Ishikawa (cell line): Measurements from ENCODE around the gene PIGM.

ENCODE experiments used
- CEBPB ChIP-seq: IDR thresholded peaks from 2 replicates; pipeline ENCODE4 v1.6.1; 2012
- CREB1 ChIP-seq: IDR thresholded peaks from 2 replicates; pipeline ENCODE4 v1.6.1; 2012; ENCODE audit warnings: low read depth
- EGR1 ChIP-seq: IDR thresholded peaks from 2 replicates; pipeline ENCODE4 v1.6.1; 2012
- EP300 ChIP-seq: IDR thresholded peaks from 2 replicates; pipeline ENCODE4 v1.6.1; 2012; ENCODE audit warnings: borderline replicate concordance
- FOXM1 ChIP-seq: IDR thresholded peaks from 2 replicates; pipeline ENCODE4 v1.6.1; 2012; ENCODE audit warnings: low read depth, borderline replicate concordance
- NFIC ChIP-seq: IDR thresholded peaks from 2 replicates; pipeline ENCODE4 v1.6.1; 2012
- RAD21 ChIP-seq: IDR thresholded peaks from 2 replicates; pipeline ENCODE4 v1.6.1; 2012; ENCODE audit warnings: low read depth
- REST ChIP-seq: IDR thresholded peaks from 2 replicates; pipeline ENCODE4 v1.6.1; 2012; ENCODE audit warnings: low read depth, mild to moderate bottlenecking
- TAF1 ChIP-seq: IDR thresholded peaks from 2 replicates; pipeline ENCODE4 v1.6.1; 2012; ENCODE audit warnings: low read depth, mild to moderate bottlenecking
- TCF12 ChIP-seq: IDR thresholded peaks from 2 replicates; pipeline ENCODE4 v1.6.1; 2012; ENCODE audit warnings: low read depth
- TEAD4 ChIP-seq: IDR thresholded peaks from 2 replicates; pipeline ENCODE4 v1.6.1; 2012
- YY1 ChIP-seq: IDR thresholded peaks from 2 replicates; pipeline ENCODE4 v1.6.1; 2012; ENCODE audit warnings: low read depth
- ZBTB7A ChIP-seq: IDR thresholded peaks from 2 replicates; pipeline ENCODE4 v1.6.1; 2012; ENCODE audit warnings: low read depth
- TF ChIP-seq, protein P1 (sequence below): IDR thresholded peaks from 2 replicates; pipeline ENCODE4 v1.6.1; 2012
- TF ChIP-seq, protein P2 (sequence below): IDR thresholded peaks from 2 replicates; pipeline ENCODE4 v1.6.1; 2012

The PIGM gene

GRCh38 chr1:160007577-160008200 lies 24.1 kb downstream of the PIGM start:
- TF ChIP-seq, protein P1, sequence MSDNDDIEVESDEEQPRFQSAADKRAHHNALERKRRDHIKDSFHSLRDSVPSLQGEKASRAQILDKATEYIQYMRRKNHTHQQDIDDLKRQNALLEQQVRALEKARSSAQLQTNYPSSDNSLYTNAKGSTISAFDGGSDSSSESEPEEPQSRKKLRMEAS: no peak
- TF ChIP-seq RAD21: peak; percentile 84
- TF ChIP-seq ZBTB7A: no peak
- TF ChIP-seq EP300: no peak

GRCh38 chr1:160006312-160006940 lies 25.4 kb downstream of the PIGM start:
- TF ChIP-seq RAD21 (peak; percentile 96), CEBPB (no peak), EP300 (no peak), ZBTB7A (no peak), FOXM1 (no peak), TEAD4 (no peak), YY1 (no peak), TCF12 (no peak)
- TF ChIP-seq, protein P1: 0 out of 2 replicates have a peak, but pooled peaks have one; percentile 13

GRCh38 chr1:160005070-160005469 lies 26.7 kb downstream of the PIGM start:
- TF ChIP-seq TEAD4: no peak

DNA sequence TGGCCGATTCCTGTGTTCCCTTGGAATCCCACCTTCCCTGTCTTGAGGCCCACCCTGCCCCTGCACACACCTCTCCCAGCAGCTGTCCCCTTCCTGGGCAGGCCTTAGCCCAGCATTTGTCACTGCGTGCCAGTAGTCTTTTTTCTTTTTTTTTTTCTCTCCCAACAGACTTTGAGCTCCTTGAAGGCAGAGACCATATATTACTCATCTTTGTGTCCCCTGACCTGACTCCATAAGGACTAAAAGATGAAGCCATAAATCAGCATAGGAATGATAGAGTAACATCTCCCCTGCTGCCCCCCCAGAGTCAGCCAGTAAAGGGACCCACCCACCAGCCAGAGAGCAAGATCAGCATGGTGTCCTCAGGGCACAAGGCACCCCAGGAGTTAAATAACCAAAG lies 27.4 kb downstream of the PIGM start:
- no peak for TF ChIP-seq CREB1
- TF ChIP-seq NFIC: no peak
- TF ChIP-seq FOXM1: no peak
- no peak for TF ChIP-seq TCF12
- no peak for TF ChIP-seq REST
- no peak for TF ChIP-seq RAD21
- TF ChIP-seq EP300: no peak
- TF ChIP-seq YY1: no peak
- no peak for TF ChIP-seq EGR1
- no peak for TF ChIP-seq ZBTB7A
- TF ChIP-seq, protein P1: no peak
- TF ChIP-seq, protein P2, sequence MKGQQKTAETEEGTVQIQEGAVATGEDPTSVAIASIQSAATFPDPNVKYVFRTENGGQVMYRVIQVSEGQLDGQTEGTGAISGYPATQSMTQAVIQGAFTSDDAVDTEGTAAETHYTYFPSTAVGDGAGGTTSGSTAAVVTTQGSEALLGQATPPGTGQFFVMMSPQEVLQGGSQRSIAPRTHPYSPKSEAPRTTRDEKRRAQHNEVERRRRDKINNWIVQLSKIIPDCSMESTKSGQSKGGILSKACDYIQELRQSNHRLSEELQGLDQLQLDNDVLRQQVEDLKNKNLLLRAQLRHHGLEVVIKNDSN: no peak
- TF ChIP-seq TAF1: no peak

DNA sequence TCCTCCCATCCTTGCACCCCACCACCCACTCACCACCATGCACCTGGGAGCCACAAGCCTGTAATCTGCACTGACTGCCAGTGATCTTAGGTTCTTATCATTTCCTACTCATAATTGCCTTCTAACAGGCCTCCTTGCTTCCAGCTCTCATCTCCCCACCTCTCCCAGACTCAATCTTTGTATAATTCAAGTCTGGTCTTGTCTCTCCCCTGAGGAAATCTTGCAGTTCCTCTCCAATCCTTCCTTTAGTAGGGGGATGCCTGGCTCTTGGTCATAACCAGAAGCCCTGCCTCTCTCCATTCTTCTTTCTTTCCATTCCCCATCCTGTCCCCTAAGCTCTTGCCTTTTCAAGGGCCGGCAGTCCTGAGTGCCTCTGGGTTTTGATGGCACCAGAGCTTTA lies 27.8 kb downstream of the PIGM start:
- TF ChIP-seq, protein P1: no peak
- TF ChIP-seq RAD21: no peak

DNA sequence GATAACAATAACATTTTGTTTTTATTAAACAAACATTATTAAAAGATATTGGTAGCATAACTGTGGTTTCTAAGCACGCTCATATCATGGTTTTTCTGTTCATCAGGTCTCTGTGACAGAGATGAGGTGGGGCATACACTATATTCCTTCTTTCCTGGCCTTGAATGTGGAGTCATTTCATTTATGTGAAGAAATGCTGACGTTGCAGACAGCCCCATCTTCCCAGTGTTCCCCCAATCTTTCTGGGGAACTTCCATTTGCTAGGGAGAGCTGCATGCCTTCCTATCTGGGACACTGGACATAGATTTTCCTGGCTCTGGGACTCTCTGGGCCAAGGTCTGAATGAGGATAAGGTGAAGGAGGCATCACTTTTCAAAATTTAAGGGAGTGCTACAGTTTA lies 30.4 kb downstream of the PIGM start:
- no peak for TF ChIP-seq EGR1
- TF ChIP-seq TCF12: no peak
- no peak for TF ChIP-seq RAD21
- no peak for TF ChIP-seq CEBPB
- no peak for TF ChIP-seq CREB1
- no peak for TF ChIP-seq TEAD4
- TF ChIP-seq, protein P2: no peak
- no peak for TF ChIP-seq FOXM1
- TF ChIP-seq, protein P1: no peak
- TF ChIP-seq TAF1: no peak
- no peak for TF ChIP-seq REST
- TF ChIP-seq ZBTB7A: no peak
- no peak for TF ChIP-seq YY1
